HG03378 (cell line): Measurements from ENCODE around the gene ZNF470.

ENCODE experiments used
- ATAC-seq: cut with Tn5 transposase; IDR thresholded peaks from one replicate; pipeline ENCODE4 v1.9.1; 2021; ENCODE audit warnings: mild to moderate bottlenecking, moderate library complexity; ENCODE audit not compliant: unreplicated experiment

ZNF470 gene

DNA sequence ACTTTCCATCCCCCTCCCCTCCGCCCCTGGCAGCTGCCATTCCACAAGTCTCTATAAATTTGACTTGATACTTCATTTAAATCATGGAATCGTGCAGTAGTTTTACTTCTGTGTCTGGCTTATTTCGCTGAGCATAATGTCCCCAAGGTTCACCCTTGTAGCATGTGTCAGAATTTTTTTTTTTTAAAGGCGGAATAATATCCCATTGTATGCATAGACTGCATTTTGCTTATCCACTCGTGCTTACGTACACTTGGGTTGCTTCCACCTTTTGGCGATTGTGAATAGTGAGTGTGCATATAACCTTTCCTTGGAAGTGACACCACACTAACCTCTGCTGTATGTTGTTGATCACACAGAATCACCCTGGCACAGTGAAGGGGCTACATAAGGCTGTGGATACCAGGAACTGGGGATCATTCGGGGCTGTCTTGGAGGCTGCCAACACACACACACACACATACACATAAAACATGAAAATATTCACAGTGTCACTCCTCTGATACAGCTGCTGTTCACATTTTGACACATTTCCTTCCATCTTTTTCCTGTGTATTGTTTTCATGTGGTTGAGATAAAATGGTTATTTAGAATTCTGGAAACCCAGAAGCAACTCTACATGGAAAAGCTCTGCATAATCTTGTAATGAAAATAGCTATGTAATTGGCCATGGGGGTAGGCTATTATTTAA is 41.2 kb downstream of the ZNF470 start:
- ATAC-seq = no peak

- no peak for ATAC-seq
Observed at GRCh38 chr19:56611288-56611687, 44.0 kb downstream of the ZNF470 start.

- no peak for ATAC-seq
Observed at GRCh38 chr19:56612737-56613136, 45.5 kb downstream of the ZNF470 start.

DNA sequence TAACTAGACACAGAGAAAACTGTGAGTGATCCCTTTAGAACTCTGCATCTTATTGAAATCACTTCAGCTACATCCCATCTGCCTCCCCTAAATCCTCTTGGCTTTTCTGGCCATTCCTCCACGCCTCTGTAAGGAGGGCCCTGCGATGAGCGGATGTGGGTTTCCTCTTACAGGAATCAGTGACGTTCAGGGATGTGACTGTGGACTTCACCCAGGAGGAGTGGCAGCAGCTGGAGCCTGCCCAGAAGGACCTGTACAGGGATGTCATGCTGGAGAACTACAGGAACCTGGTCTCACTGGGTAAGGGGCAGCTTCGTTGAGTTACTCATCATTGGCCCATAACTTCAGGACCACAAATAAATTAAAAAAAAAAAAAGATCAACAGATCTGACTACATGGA is 46.4 kb downstream of the ZNF470 start:
- ATAC-seq = no peak

- no peak for ATAC-seq
Observed at GRCh38 chr19:56617531-56617930, 50.3 kb downstream of the ZNF470 start.

- ATAC-seq = no peak
Observed at GRCh38 chr19:56619121-56619520, 51.9 kb downstream of the ZNF470 start.

DNA sequence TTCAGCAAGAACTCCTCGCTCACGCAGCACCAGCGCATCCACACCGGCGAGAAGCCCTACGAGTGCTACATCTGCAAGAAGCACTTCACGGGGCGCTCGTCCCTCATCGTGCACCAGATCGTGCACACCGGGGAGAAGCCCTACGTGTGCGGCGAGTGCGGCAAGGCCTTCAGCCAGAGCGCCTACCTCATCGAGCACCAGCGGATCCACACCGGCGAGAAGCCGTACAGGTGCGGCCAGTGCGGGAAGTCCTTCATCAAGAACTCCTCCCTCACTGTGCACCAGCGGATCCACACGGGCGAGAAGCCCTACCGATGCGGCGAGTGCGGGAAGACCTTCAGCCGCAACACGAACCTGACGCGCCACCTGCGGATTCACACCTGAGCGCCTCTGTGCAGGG is 55.1 kb downstream of the ZNF470 start:
- ATAC-seq = no peak

DNA sequence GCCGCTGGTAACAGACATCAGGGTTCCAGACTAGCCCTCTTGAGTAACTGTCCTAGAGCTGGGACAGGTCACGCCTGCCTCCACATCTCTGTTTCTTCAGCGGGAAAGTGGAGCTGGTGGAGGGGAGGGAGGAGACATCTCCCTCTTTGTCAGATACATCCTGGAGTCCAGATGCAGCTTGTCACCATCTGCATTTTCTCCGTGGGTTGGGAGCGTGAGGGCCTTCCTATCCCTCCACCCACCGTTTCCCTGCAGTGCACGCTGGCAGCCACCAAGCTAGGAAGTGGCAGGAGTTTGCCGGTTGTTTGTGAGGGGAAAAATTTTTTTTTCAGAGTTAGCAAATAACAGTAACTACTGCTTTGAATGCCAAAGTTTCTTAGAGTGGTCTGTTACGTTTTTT is 55.7 kb downstream of the ZNF470 start:
- no peak for ATAC-seq

DNA sequence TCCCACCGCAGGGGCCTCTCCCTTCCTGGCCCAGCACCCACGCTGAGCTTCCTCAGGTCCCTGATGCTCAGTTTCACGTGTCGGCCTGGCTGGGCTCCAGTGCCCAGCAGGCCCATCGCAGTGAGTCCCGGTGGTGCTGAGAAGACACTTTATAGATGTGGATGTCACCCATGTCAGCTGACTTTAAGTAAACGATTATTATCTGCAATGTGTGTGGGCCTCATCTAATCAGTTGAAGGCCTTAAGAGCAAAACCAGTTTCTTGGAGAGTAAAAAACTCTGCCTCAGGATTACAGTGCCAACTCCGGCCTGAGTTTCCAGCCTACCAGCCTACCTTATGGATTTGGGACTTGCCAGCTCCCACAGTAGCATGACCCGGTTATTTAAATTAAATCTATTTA is 58.4 kb downstream of the ZNF470 start:
- no peak for ATAC-seq

GRCh38 chr19:56633021-56633420 is 65.8 kb downstream of the ZNF470 start:
- ATAC-seq = no peak

DNA sequence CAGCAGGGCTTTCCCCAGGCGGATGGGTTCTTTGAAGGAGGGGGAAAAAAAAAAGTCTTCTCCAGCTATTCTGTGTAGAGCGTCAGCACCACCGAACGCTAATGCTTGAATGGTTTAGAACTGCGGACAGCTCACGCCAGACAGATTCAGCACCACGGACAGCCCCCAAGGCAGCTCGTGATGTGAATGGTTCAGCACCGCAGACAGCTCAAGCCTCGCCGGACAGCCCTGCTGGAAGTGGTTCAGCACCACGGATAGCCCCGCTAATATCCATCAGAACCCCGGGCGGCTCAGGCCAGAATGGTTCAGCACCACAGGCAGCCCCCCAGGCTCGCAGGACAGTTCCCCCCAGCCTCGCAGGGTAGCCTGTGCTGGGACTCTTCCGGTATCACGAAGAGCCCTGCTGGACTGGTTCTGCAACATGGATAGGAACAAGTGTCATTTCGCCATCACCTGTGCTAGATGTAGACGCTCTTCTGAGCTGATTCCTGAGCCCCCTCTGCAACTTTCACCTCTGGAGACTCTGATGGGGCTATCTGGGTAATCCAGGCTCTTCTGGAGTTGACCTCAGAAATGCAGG is 70.8 kb downstream of the ZNF470 start:
- ATAC-seq = no peak
